Smooth muscle cell (in vitro differentiated cells): ENCODE results near the gene SKI. TPM values are rescaled to one million over a fixed set of nuclear protein-coding genes. Genes with fewer than 3 reads are reported as not detected.

ENCODE experiments used
- DNase-seq: peaks from one replicate; lab custom pipeline; 2025; ENCODE audit not compliant: unreplicated experiment; lab: John Stamatoyannopoulos, UW
- H2AFZ ChIP-seq: fragments of 200-600 bp; sonication (generic); 2 replicates; pipeline ENCODE4 v1.6.0; 2016; ENCODE audit warnings: antibody characterized with exemption, low read depth, mild to moderate bottlenecking
- H3F3A ChIP-seq: fragments of 200-600 bp; sonication (generic); 2 replicates; pipeline ENCODE4 v1.6.0; 2017; ENCODE audit warnings: antibody characterized with exemption, low read depth
- H3K27ac ChIP-seq: fragments of 200-600 bp; sonication (generic); 2 replicates; pipeline ENCODE4 v1.5.1; 2016; ENCODE audit warnings: low read depth, mild to moderate bottlenecking
- H3K27me3 ChIP-seq: fragments of 200-600 bp; sonication (generic); 2 replicates; pipeline ENCODE4 v1.6.1; 2016; ENCODE audit warnings: low read depth, mild to moderate bottlenecking
- H3K36me3 ChIP-seq: fragments of 200-600 bp; sonication (generic); 2 replicates; pipeline ENCODE4 v1.5.1; 2016; ENCODE audit warnings: low read depth
- H3K4me1 ChIP-seq: fragments of 200-600 bp; sonication (generic); 2 replicates; pipeline ENCODE4 v1.5.1; 2016; ENCODE audit warnings: low read depth
- H3K4me2 ChIP-seq: fragments of 200-600 bp; sonication (generic); 2 replicates; pipeline ENCODE4 v1.6.0; 2016; ENCODE audit warnings: mild to moderate bottlenecking
- H3K4me3 ChIP-seq: fragments of 200-600 bp; sonication (generic); 2 replicates; pipeline ENCODE4 v1.5.1; 2016; ENCODE audit warnings: mild to moderate bottlenecking
- H3K79me2 ChIP-seq: fragments of 200-600 bp; sonication (generic); 2 replicates; pipeline ENCODE4 v1.6.0; 2016; ENCODE audit warnings: low read depth, mild to moderate bottlenecking
- H3K9ac ChIP-seq: fragments of 200-600 bp; sonication (generic); 2 replicates; pipeline ENCODE4 v1.6.0; 2016; ENCODE audit warnings: low read depth
- H3K9me3 ChIP-seq: fragments of 200-600 bp; sonication (generic); replicated peaks from 2 replicates; pipeline ENCODE4 v1.5.1; 2016; ENCODE audit warnings: low read depth
- H4K20me1 ChIP-seq: fragments of 200-600 bp; sonication (generic); 2 replicates; pipeline ENCODE4 v1.6.0; 2016; ENCODE audit warnings: low read depth
- CTCF ChIP-seq: fragments of 200-600 bp; sonication (generic); IDR thresholded peaks from 2 replicates; pipeline ENCODE4 v1.5.1; 2017; ENCODE audit warnings: borderline replicate concordance, mild to moderate bottlenecking, antibody characterized with exemption; ENCODE audit not compliant: insufficient read depth, poor library complexity, severe bottlenecking
- WGBS: methylation state at CpG from one replicate; pipeline ENCODE4 v1.1.7; 2016; ENCODE audit warnings: low lambda C conversion rate; 5-methylcytosine and 5-hydroxymethylcytosine counted together
- polyA plus RNA-seq: library from polyadenylated mRNA; unstranded; fragments of >200 nt; fragmentation: Nextera tagmentation; extraction: Ambion mirVana; gene quantifications from 2 replicates; pipeline ENCODE4 v1.2.1, GENCODE V29; 2016
- total RNA-seq: library from RNA; depleted of rRNA; stranded (reverse); fragments of >200 nt; gene quantifications from 2 replicates; pipeline ENCODE4 v1.2.3, GENCODE V29; 2014

Gene SKI
- total and polyA plus RNA-seq, 2 experiments from 2014 or later = 4.2 to 19.6 TPM

GRCh38 chr1:2288816-2289536 is 60.9 kb downstream of the SKI start:
- 93% methylated on average over 20 of the region's 20 CpGs for WGBS
- Histone ChIP-seq H3K36me3 (no peaks in the 10 kb centered on the region), H3K27me3 (no peaks in the 10 kb centered on the region), H3K4me3 (no peak overlapping the region), H2AFZ (no peak overlapping the region), H3K27ac (no peak overlapping the region), H3F3A (no peaks in the 10 kb centered on the region), H3K79me2 (peaks cover 100% of the 10 kb centered on the region), H3K9ac (no peak overlapping the region), H3K4me1 (peaks cover 7% of the 10 kb centered on the region), H3K4me2 (no peak overlapping the region), H3K9me3 (no peaks in the 10 kb centered on the region), H4K20me1 (peaks cover 99% of the 10 kb centered on the region)
- no peak for DNase-seq
- TF ChIP-seq CTCF = no peak

- Histone ChIP-seq H3F3A (no peaks in the 10 kb centered on the region), H3K4me1 (peaks cover 7% of the 10 kb centered on the region), H3K36me3 (no peaks in the 10 kb centered on the region), H4K20me1 (peaks cover 99% of the 10 kb centered on the region), H3K9me3 (no peaks in the 10 kb centered on the region), H2AFZ (no peak overlapping the region), H3K9ac (no peak overlapping the region), H3K4me3 (no peak overlapping the region), H3K4me2 (no peak overlapping the region), H3K27me3 (no peaks in the 10 kb centered on the region), H3K79me2 (peaks cover 100% of the 10 kb centered on the region), H3K27ac (no peak overlapping the region)
- TF ChIP-seq CTCF = no peak
- 89% methylated on average over 6 of the region's 9 CpGs for WGBS
- no peak for DNase-seq
Observed at GRCh38 chr1:2289607-2290006, 61.5 kb downstream of the SKI start.

- Histone ChIP-seq H3K27me3 (no peaks in the 10 kb centered on the region), H3F3A (no peaks in the 10 kb centered on the region), H3K9me3 (no peaks in the 10 kb centered on the region), H4K20me1 (peaks cover 99% of the 10 kb centered on the region), H3K4me1 (peaks cover 7% of the 10 kb centered on the region), H3K27ac (no peak overlapping the region), H3K4me2 (no peak overlapping the region), H3K79me2 (peaks cover 100% of the 10 kb centered on the region), H2AFZ (no peak overlapping the region), H3K36me3 (no peaks in the 10 kb centered on the region), H3K4me3 (no peak overlapping the region), H3K9ac (no peak overlapping the region)
- no peak for TF ChIP-seq CTCF
- 83% methylated on average over 7 of the region's 7 CpGs for WGBS
- DNase-seq = no peak
Observed at GRCh38 chr1:2290171-2290578, 62.1 kb downstream of the SKI start.
